GM23338 (cell line): ENCODE measurements around the gene SLC22A4.

Experiments used
- CTCF ChIP-seq, 2 experiments: fragments of 200-600 bp in 1 of 2; sonication (generic) in 1 of 2; conservative IDR thresholded peaks; 2 replicates each; pipeline versions ENCODE4 v1.5.1 to v1.6.1; 2016 to 2017; ENCODE audit warnings: antibody characterized with exemption in 2 of 2, low read depth in 2 of 2, mild to moderate bottlenecking in 2 of 2, moderate library complexity in 1 of 2
- EZH2 ChIP-seq: fragments of 200-600 bp; sonication (generic); IDR thresholded peaks from one replicate; pipeline ENCODE4 v1.8.0; 2017; ENCODE audit warnings: antibody characterized with exemption, mild to moderate bottlenecking, low read depth; ENCODE audit not compliant: unreplicated experiment
- EZH2phosphoT487 ChIP-seq: fragments of 200-600 bp; sonication (generic); IDR thresholded peaks from one replicate; pipeline ENCODE4 v1.8.1; 2018; ENCODE audit warnings: antibody characterized with exemption; ENCODE audit not compliant: unreplicated experiment
- POLR2AphosphoS5 ChIP-seq: IDR thresholded peaks from 2 replicates; pipeline ENCODE4 v1.6.1; 2016; ENCODE audit warnings: antibody characterized with exemption, low read depth
- REST ChIP-seq: IDR thresholded peaks from one replicate; pipeline ENCODE4 v1.6.1; 2018; ENCODE audit warnings: antibody characterized with exemption; ENCODE audit not compliant: unreplicated experiment
- STAT1 ChIP-seq: IDR thresholded peaks from one replicate; pipeline ENCODE4 v1.6.1; 2016; ENCODE audit warnings: antibody characterized with exemption; ENCODE audit not compliant: unreplicated experiment
- ZNF462 ChIP-seq: fragments of 250-450 bp; sonication (Bioruptor Pico); IDR thresholded peaks from 2 replicates; pipeline ENCODE4 v1.5.0; 2020; ENCODE audit warnings: mild to moderate bottlenecking, moderate library complexity

GRCh38 chr5:132309679-132310078 is 15.5 kb downstream of the SLC22A4 start:
- TF ChIP-seq POLR2AphosphoS5 (no peak), EZH2 (no peak), CTCF (conservative IDR thresholded peaks at IDR 0.05; ENCODE audit: low read depth in 2 of 2) (no peak), REST (no peak), EZH2phosphoT487 (no peak), ZNF462 (CRISPR knock-in tag) (no peak), STAT1 (no peak)
